ENCODE results near the gene CCDC14. TPM values are rescaled to one million over a fixed set of nuclear protein-coding genes. Genes with fewer than 3 reads are reported as not detected.

The CCDC14 gene
- total and polyA plus RNA-seq, 9 of the 15 experiments (the other 6 are each of a cell fraction or from before 2014, with no cell fraction given): 18.6 to 107 (median 57.3) TPM

DNA sequence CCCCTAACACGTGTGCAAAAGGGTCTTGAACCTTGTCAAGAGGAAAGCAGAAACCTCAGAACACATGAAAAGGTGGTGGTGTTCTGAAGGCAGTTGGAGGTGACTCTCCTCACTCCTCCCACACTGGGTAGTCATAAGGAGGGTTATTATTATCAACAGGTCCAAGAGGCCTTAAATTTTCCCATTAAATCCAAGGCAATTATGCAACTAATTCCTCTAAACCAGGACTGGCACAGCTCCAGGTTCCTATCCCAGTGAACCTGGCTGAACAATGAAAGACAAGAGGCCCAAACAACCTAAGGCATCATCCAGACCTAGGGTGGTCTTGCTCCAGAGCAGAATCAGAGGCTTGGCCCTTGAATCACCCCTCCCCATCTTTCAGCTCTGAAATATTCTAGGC lies 91.9 kb downstream of the CCDC14 start:
- CTCF ChIA-PET (ENCODE audit: low intra/inter-chr PET ratio): no interaction called here
- H3K4me1 ChIP-seq (replicated peaks in 1 of 2; ENCODE audit: control insufficient read depth in 2 of 2, insufficient read depth in 2 of 2, low read length in 2 of 2): no peaks in the 10 kb centered on the region
- no peaks in the 10 kb centered on the region for H3K36me3 ChIP-seq (ENCODE audit: control insufficient read depth, insufficient read depth, low read length)
- no peaks in the 10 kb centered on the region for H3K9me1 ChIP-seq (ENCODE audit: control insufficient read depth, insufficient read depth, low read length)
- H3K79me2 ChIP-seq (ENCODE audit: control insufficient read depth, insufficient read depth, low read length): no peaks in the 10 kb centered on the region
- WGBS (ENCODE audit: insufficient coverage, low coverage, missing lambda C conversion rate): 13% methylated on average over 1 of the region's 1 CpG
- H3K9ac ChIP-seq (ENCODE audit: insufficient read depth in 1 of 2, low read depth in 2 of 2, low read length in 2 of 2): no peak overlapping the region
- no peak overlapping the region for H3K27ac ChIP-seq (ENCODE audit: extremely low read depth, low read depth, low read length)
- no peaks in the 10 kb centered on the region for H3K9me3 ChIP-seq (replicated peaks; ENCODE audit: control insufficient read depth, insufficient read depth, low read depth, low read length)
- in situ Hi-C loops (cut with MboI) (no loop called here), intact Hi-C loops (cut with micrococcal nuclease) (no loop called here)
- POLR2A ChIA-PET: no interaction called here
- no peak overlapping the region for H2AFZ ChIP-seq (ENCODE audit: low read depth, low read length)
- H3K27me3 ChIP-seq (ENCODE audit: control insufficient read depth in 2 of 2, insufficient read depth in 2 of 2, low read length in 2 of 2): no peaks in the 10 kb centered on the region
- no peak overlapping the region for H3K4me2 ChIP-seq (ENCODE audit: insufficient read depth, low read length)
- FAIRE-seq (no peak), ATAC-seq (no peak), DNase-seq (ENCODE audit: extremely low read depth in 1 of 4, low spot score in 3 of 4) (no peak)
- no peak overlapping the region for H3K4me3 ChIP-seq
- no TSS peak for BruUV-seq (replicated peaks)
- TF ChIP-seq PTBP1 (IDR thresholded peaks at IDR 0.05; ENCODE audit: low read depth, low read length) (no peak), HDAC2 (IDR thresholded peaks at IDR 0.05) (no peak)
- H4K20me1 ChIP-seq (replicated peaks; ENCODE audit: control insufficient read depth, insufficient read depth, low read length): no peaks in the 10 kb centered on the region

DNA sequence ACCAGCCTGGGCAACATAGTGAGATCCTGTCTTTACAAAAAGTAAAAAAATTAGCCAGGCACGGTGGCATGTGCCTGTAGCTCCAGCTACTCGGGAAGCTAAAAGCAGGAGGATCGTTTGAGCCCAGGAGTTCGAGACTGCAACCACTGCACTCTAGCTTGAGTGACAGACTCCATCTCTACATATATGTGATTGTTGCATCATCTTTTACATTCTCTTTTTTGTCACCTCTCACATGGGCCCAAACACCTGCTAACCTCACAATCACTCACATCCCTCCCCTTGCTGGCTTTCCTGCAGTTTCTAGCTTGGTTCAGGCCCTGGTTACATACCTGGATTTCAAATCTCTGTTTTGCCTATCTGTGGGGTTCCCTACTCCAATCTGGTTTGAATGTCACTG lies 96.3 kb downstream of the CCDC14 start:
- POLR2A ChIA-PET: no interaction called here
- CTCF ChIA-PET (ENCODE audit: low intra/inter-chr PET ratio): no interaction called here
- WGBS (ENCODE audit: insufficient coverage, low coverage, missing lambda C conversion rate): 0% methylated on average over 4 of the region's 4 CpGs
- intact Hi-C loops (cut with micrococcal nuclease) (no loop called here), in situ Hi-C loops (cut with MboI) (no loop called here)
- Histone ChIP-seq H3K4me1 (replicated peaks in 1 of 2; ENCODE audit: control insufficient read depth in 2 of 2, insufficient read depth in 2 of 2, low read length in 2 of 2) (no peaks in the 10 kb centered on the region), H3K9me3 (replicated peaks; ENCODE audit: control insufficient read depth, insufficient read depth, low read depth, low read length) (no peaks in the 10 kb centered on the region), H3K4me3 (no peak overlapping the region), H3K4me2 (ENCODE audit: insufficient read depth, low read length) (no peak overlapping the region), H2AFZ (ENCODE audit: low read depth, low read length) (no peak overlapping the region), H3K36me3 (ENCODE audit: control insufficient read depth, insufficient read depth, low read length) (no peaks in the 10 kb centered on the region), H3K9ac (ENCODE audit: insufficient read depth in 1 of 2, low read depth in 2 of 2, low read length in 2 of 2) (no peak overlapping the region), H3K27ac (ENCODE audit: extremely low read depth, low read depth, low read length) (no peak overlapping the region), H3K79me2 (ENCODE audit: control insufficient read depth, insufficient read depth, low read length) (no peaks in the 10 kb centered on the region), H4K20me1 (replicated peaks; ENCODE audit: control insufficient read depth, insufficient read depth, low read length) (no peaks in the 10 kb centered on the region), H3K9me1 (ENCODE audit: control insufficient read depth, insufficient read depth, low read length) (no peaks in the 10 kb centered on the region), H3K27me3 (ENCODE audit: control insufficient read depth in 2 of 2, insufficient read depth in 2 of 2, low read length in 2 of 2) (peaks cover 0 to 3% of the 10 kb centered on the region in 2 experiments; a peak in 1 of 5 replicates)
- FAIRE-seq (no peak), DNase-seq (ENCODE audit: extremely low read depth in 1 of 4, low spot score in 3 of 4) (no peak), ATAC-seq (no peak)
- BruUV-seq (replicated peaks): no TSS peak
- TF ChIP-seq, protein P1, sequence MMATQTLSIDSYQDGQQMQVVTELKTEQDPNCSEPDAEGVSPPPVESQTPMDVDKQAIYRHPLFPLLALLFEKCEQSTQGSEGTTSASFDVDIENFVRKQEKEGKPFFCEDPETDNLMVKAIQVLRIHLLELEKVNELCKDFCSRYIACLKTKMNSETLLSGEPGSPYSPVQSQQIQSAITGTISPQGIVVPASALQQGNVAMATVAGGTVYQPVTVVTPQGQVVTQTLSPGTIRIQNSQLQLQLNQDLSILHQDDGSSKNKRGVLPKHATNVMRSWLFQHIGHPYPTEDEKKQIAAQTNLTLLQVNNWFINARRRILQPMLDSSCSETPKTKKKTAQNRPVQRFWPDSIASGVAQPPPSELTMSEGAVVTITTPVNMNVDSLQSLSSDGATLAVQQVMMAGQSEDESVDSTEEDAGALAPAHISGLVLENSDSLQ (IDR thresholded peaks at IDR 0.05): peak; percentile 42; the same call in 1 of the 2 replicates
- TF ChIP-seq, protein P2, sequence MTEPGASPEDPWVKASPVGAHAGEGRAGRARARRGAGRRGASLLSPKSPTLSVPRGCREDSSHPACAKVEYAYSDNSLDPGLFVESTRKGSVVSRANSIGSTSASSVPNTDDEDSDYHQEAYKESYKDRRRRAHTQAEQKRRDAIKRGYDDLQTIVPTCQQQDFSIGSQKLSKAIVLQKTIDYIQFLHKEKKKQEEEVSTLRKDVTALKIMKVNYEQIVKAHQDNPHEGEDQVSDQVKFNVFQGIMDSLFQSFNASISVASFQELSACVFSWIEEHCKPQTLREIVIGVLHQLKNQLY (CRISPR knock-in tag; conservative IDR thresholded peaks at IDR 0.05): no peak
- TF ChIP-seq ETV1 (tag; conservative IDR thresholded peaks at IDR 0.05; ENCODE audit: low read depth) (no peak), RBM14 (IDR thresholded peaks at IDR 0.05; ENCODE audit: borderline replicate concordance, insufficient read depth, low read depth, low read length) (no peak), HMG20A (CRISPR knock-in tag; conservative IDR thresholded peaks at IDR 0.05) (no peak), PHB (CRISPR knock-in tag; IDR thresholded peaks at IDR 0.05) (no peak), KHSRP (IDR thresholded peaks at IDR 0.05) (no peak), TFAM (CRISPR knock-in tag; conservative IDR thresholded peaks at IDR 0.05) (no peak), ZNF717 (CRISPR knock-in tag; IDR thresholded peaks at IDR 0.05) (no peak)
- TF ChIP-seq, protein P3, sequence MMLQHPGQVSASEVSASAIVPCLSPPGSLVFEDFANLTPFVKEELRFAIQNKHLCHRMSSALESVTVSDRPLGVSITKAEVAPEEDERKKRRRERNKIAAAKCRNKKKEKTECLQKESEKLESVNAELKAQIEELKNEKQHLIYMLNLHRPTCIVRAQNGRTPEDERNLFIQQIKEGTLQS (IDR thresholded peaks at IDR 0.05): 0 out of 2 replicates have a peak, but pooled peaks have one; percentile 48
- TF ChIP-seq, protein P3 (CRISPR knock-in tag; conservative IDR thresholded peaks at IDR 0.05): no peak
- TF ChIP-seq, protein P4, sequence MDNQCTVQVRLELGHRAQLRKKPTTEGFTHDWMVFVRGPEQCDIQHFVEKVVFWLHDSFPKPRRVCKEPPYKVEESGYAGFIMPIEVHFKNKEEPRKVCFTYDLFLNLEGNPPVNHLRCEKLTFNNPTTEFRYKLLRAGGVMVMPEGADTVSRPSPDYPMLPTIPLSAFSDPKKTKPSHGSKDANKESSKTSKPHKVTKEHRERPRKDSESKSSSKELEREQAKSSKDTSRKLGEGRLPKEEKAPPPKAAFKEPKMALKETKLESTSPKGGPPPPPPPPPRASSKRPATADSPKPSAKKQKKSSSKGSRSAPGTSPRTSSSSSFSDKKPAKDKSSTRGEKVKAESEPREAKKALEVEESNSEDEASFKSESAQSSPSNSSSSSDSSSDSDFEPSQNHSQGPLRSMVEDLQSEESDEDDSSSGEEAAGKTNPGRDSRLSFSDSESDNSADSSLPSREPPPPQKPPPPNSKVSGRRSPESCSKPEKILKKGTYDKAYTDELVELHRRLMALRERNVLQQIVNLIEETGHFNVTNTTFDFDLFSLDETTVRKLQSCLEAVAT (IDR thresholded peaks at IDR 0.05): no peak
